ENCODE measurements around the gene CCDC158.
A peak's percentile ranks its signal among the peaks of the same experiment; 100 is the strongest.
"Not testable (repeated sequence)": the region's sequence is repeated elsewhere in the genome, so short reads cannot be mapped to it uniquely, and the experiment has no call there.

The CCDC158 gene

DNA sequence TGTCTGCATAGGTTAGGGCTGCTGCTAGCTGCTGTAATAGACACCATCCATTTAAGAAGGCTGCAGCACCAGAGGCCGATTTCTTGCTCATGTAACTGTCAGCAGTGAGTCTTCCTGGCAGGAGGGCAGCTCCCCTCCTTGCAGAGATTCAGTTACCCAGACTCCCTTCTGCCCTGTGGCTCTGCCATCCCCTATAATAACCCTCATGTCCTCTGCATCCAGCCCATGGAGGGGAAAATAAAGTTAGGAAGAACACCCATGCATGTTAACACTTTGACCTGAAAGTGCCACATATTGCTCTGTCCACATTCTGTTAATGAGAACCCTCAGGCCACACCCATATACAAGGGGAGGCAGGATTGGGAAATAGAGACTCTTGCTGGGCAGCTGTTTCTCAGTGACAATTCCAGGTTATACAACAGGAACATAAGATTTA is 109.0 kb downstream of the CCDC158 start:
- DNase-seq (ENCODE audit: low spot score): no peak

DNA sequence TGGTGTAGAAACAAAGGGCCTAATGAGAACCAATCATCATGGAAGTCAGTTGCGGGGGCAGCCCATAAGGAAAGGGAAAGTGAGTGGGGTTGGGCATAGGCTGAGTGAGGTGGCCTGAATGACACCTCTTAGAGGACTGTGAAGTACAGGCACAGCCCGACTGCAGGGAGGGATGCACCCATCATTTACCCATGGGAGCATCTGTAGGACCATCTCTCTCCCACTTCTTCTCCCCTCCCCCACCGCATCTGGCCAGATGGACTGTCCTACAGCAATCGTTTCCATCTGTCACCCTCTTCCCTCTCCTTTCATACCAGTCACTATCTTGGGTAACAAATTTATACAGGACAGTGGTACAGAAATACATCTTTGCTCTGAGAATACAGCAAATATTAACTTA is 110.3 kb downstream of the CCDC158 start:
- DNase-seq (ENCODE audit: low spot score): no peak

GRCh38 chr4:76309939-76310550 is 110.9 kb downstream of the CCDC158 start:
- DNase-seq (ENCODE audit: low spot score): no peak

- DNase-seq (ENCODE audit: low spot score): no peak
These were observed 112.4 kb downstream of the CCDC158 start for GRCh38 chr4:76308548-76308947.

DNA sequence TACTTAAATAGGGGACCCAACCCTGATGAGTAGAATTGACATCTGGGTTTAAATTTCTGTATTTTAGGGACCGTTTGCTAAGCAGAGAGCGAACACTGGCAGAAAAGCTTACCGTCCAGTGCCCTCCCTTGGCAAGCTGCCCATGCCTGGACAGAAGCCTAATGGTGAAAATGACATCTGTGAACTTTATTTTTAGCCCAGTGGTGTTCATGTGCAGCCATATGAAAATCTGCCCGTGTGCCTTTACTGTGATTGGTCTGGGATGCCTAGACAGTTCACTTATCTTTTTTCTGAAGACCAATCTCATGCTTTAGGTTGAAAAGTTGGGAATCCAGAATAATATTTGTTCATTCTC is 113.3 kb downstream of the CCDC158 start:
- no peak for DNase-seq (ENCODE audit: low spot score)

GRCh38 chr4:76306882-76307659 is 113.9 kb downstream of the CCDC158 start:
- peak; percentile 79 for DNase-seq (ENCODE audit: low spot score)

- peak; percentile 85 for DNase-seq (ENCODE audit: low spot score)
These were observed 114.7 kb downstream of the CCDC158 start, which contains the start of gene STBD1 for GRCh38 chr4:76305971-76306881. TSS of gene STBD1 (plus strand) at chr4:76306733. CDS start at chr4:76306770, 37 bp downstream.

DNA sequence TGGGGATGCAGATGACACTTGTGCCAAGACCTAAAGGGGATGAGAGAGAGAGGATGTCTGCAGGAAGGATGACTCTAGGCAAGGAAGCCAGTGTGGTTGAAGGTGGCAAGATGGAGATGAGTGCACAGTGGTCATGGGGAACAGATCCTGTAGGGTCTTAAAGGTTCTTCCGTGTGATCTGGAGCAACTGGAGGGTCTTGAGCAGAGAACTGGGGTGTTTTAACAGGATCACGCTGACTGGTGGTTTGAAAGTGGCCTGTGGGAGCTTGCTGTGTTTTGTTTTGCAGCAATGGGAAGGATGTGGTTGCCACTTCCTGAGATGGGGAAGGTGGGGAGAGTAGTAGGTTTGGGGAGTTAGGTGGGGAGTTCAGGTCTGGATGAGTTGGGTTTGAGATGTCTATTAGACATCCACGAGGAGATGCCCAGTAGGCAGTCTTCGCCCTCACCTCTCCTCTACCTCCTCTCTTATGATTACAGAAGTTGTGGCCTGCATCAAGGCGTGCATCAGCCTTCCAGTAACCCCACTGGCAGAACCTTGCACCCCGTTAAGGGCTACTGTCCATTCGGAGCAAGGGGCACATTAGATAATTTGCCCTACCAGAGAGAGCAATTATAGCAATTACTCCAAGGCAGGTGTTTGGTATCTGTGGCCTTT is 115.8 kb downstream of the CCDC158 start:
- DNase-seq (ENCODE audit: low spot score): no peak

DNA sequence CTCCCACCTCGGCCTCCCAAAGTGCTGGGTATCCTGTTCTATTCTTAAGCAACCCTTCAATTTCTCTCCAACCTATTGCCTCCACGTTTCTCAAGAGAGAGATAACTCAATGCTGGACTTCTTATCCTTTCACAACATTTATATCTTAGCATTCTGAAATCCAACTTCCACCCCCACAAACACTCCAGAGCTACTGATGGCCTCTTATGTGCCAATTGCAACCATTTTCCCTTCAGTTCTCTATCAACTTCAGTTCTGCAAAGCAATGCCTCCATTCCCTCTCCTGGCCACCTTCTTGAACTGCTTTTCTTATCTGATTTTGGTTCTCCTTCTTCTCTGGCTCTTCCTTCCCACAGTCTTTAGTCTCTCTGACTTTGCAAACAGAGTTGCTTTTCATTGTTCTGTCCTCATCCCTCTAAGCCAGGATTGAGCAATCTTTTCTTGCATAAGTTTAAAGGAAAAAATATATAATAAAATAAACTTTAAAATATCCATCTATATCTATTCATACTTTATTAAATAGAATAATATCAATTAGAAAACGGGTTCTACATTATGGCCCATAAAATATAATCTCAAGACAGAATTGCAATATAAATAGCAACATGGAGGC is 118.0 kb downstream of the CCDC158 start:
- DNase-seq (ENCODE audit: low spot score): no peak

DNA sequence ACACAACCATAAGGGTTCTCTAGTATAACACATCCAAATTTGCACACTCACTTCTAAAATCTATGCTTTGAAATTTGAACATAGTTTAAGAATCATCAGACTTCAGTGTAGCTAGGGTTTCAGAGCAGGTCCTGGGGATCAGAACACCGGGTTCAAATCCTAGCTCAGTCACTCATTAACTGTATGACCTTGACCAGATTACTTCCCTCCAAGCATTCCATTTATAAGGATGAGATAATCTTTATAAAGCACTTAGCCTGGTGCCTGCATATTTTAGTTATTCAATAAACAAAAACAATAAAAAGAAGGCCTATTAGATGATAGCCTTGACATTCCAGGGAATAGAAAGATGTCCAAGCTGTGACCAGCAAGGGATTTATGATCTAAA is 119.2 kb downstream of the CCDC158 start:
- no peak for DNase-seq (ENCODE audit: low spot score)

DNA sequence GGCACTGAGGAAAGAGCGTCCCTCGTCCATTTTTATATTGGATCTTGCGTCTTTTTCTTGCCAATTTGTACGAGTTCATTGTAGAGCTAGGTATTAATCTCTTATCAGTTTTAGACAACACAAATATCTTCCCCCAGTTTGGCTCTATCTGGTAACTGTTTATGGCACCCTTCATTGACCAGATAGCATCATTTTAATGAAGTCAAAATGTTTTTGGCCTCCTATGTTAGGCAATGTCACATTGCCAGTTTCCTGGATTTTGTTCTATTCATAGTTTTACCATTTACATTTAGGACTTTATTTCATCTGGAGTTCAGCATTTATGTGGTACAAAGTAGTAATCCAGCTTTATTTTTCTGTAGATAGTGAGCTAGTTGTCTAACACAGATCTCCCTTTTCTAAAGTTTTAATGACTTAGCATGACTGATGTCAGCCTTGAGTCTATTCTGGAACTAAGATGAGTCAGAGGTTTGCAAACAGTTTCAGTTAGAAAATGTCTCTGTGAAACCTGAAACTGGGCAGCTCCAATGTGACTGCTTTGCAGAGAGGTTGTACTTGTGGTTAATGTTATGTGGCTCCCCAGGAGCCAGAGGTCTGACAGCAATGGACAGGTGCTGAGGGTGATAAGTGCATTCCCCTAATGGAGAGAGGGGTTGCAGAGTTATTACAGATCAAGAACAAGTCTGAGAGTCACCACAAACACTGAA is 119.7 kb downstream of the CCDC158 start:
- no peak for DNase-seq (ENCODE audit: low spot score)

- DNase-seq (ENCODE audit: low spot score): no peak
These were observed 120.9 kb downstream of the CCDC158 start for GRCh38 chr4:76300012-76300411.

DNA sequence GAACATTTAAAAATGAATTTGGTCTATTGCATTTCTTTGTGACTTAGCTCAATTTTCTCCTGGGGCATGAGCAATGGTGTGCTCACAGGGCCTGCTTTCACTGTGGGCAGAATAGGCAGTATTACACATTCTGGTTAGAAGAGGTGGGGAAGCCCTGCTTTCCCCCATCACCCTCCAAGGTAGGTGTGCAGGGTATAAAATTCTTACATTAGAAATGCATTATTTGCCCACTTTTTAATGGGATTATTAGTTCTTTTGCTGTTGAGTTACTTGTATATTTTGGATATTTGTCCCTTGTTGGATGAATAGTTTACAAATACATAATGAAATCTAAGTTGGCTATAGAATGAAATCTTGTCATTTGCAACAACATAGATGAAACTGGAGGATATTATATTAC is 122.7 kb downstream of the CCDC158 start:
- DNase-seq (ENCODE audit: low spot score): no peak

GRCh38 chr4:76296286-76296820 is 124.6 kb downstream of the CCDC158 start:
- no peak for DNase-seq (ENCODE audit: low spot score)

GRCh38 chr4:76293772-76294171 is 127.2 kb downstream of the CCDC158 start:
- DNase-seq (ENCODE audit: low spot score): no peak

- DNase-seq (ENCODE audit: low spot score): no peak
These were observed 128.2 kb downstream of the CCDC158 start for GRCh38 chr4:76292730-76293129.

DNA sequence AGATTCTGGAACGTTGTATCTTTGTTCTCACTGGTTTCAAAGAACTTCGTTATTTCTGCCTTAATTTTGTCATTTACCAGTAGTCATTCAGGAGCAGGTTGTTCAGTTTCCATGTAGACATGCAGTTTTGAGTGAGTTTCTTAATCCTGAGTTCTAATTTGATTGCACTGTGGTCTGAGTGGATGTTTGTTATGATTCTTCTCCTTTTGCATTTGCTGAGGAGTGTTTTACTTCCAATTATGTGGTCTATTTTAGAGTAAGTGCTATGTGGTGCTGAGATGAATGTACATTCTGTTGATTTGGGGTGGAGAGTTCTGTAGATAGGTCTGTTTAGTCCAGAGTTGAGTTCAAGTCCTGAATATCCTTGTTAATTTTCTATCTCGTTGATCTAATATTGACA is 133.1 kb downstream of the CCDC158 start:
- not testable (repeated sequence) for DNase-seq (ENCODE audit: low spot score)

DNA sequence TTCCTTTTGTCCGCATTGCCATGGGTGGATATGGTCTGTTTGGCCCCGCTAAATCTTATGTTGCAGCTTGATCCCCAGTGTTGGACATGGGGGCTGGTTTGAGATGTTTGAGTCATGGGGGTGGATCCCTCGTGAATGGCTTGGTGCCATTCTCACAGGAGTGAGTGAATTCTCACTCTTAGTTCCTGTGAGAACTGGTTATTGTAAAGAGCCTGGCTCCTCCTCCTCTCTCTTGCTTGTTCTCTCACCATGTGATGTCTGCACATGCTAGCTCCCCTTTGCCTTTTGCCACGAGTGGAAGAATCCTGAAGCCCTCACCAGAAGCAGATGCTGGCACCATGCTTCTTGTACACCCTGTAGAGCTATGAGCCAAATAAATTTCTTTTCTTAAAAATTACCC is 137.0 kb downstream of the CCDC158 start:
- DNase-seq (ENCODE audit: low spot score): no peak

GRCh38 chr4:76282941-76283689 is 137.8 kb downstream of the CCDC158 start:
- no peak for DNase-seq (ENCODE audit: low spot score)

DNA sequence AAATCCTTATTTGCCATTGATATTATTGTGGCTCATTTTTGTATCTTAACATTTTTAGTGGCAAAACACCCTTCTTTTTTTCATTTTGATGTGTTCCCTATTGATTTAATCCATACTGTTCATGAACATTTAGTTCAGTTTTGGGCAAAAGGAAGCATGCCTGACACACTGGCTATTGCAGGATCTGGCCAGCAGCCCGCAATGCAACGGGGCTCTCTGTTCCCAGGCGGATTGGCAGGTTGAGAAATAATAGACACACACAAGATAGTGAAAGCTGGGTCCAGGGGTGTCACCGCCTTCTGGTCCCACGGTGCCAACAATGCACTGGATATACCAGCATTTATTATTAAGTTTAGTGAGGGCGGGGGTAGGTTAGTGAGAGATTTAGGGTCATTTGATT is 139.3 kb downstream of the CCDC158 start:
- not testable (repeated sequence) for DNase-seq (ENCODE audit: low spot score)

All from ecto neural progenitor cell (in vitro differentiated cells).